ENCODE measurements around the gene OLFML2B. TPM values are rescaled to one million over a fixed set of nuclear protein-coding genes. Genes with fewer than 3 reads are reported as not detected.

OLFML2B gene
- total RNA-seq, 4 donors from 2014 or later: 12.5 to 27.2 (median 16.8) TPM

GRCh38 chr1:162008799-162009198, 14.9 kb downstream of the OLFML2B start:
- DNase-seq (ENCODE audit: low spot score): no peak
- TF ChIP-seq CTCF (IDR thresholded peaks at IDR 0.05): no peak
- no peak for ATAC-seq (ENCODE audit: low FRiP score)

GRCh38 chr1:162007466-162007865, 16.2 kb downstream of the OLFML2B start:
- ATAC-seq (ENCODE audit: low FRiP score) (no peak), DNase-seq (ENCODE audit: low spot score) (no peak)
- no peak for TF ChIP-seq CTCF (IDR thresholded peaks at IDR 0.05)

GRCh38 chr1:162006081-162006480, 17.6 kb downstream of the OLFML2B start:
- no peak for DNase-seq (ENCODE audit: low spot score)
- ATAC-seq (ENCODE audit: low FRiP score): no peak
- no peak for TF ChIP-seq CTCF (IDR thresholded peaks at IDR 0.05)

GRCh38 chr1:162004441-162004950, 19.2 kb downstream of the OLFML2B start:
- no peak for TF ChIP-seq CTCF (IDR thresholded peaks at IDR 0.05)
- ATAC-seq (ENCODE audit: low FRiP score): no peak
- DNase-seq (ENCODE audit: low spot score): no peak

GRCh38 chr1:162003830-162004215, 19.8 kb downstream of the OLFML2B start:
- TF ChIP-seq CTCF (IDR thresholded peaks at IDR 0.05): no peak
- DNase-seq (ENCODE audit: low spot score) (no peak), ATAC-seq (ENCODE audit: low FRiP score) (no peak)

GRCh38 chr1:162003061-162003829, 20.4 kb downstream of the OLFML2B start:
- ATAC-seq (ENCODE audit: low FRiP score) (peak; percentile 35), DNase-seq (ENCODE audit: low spot score) (peak; percentile 38)
- TF ChIP-seq CTCF (IDR thresholded peaks at IDR 0.05): no peak

GRCh38 chr1:162000053-162000420, 23.6 kb downstream of the OLFML2B start:
- ATAC-seq (ENCODE audit: low FRiP score): no peak
- no peak for TF ChIP-seq CTCF (IDR thresholded peaks at IDR 0.05)
- no peak for DNase-seq (ENCODE audit: low spot score)

Data from omental fat pad (tissue), 4 donors.